UCSD-AML1 (cell line): ENCODE measurements around the gene CDH23.
A peak's percentile ranks its signal among the peaks of the same experiment; 100 is the strongest.

ENCODE experiments used
- DNase-seq: peaks from one replicate; lab custom pipeline; 2025; ENCODE audit not compliant: unreplicated experiment; lab: John Stamatoyannopoulos, UW

Gene CDH23

GRCh38 chr10:71532878-71533277 lies 136.2 kb downstream of the CDH23 start:
- no peak for DNase-seq

- DNase-seq: no peak
Observed at GRCh38 chr10:71533936-71534335, 137.2 kb downstream of the CDH23 start.

GRCh38 chr10:71534568-71535194 lies 138.0 kb downstream of the CDH23 start:
- no peak for DNase-seq

GRCh38 chr10:71536332-71536731 lies 139.6 kb downstream of the CDH23 start:
- DNase-seq: no peak

- DNase-seq: no peak
Observed at GRCh38 chr10:71537125-71537524, 140.4 kb downstream of the CDH23 start.

- no peak for DNase-seq
Observed at GRCh38 chr10:71537681-71538080, 141.0 kb downstream of the CDH23 start.

- DNase-seq: no peak
Observed at GRCh38 chr10:71538608-71539260, 142.0 kb downstream of the CDH23 start.

- no peak for DNase-seq
Observed at GRCh38 chr10:71539442-71540118, 142.9 kb downstream of the CDH23 start.

- no peak for DNase-seq
Observed at GRCh38 chr10:71542478-71542877, 145.8 kb downstream of the CDH23 start.

GRCh38 chr10:71543608-71544170 lies 147.0 kb downstream of the CDH23 start:
- DNase-seq: no peak

GRCh38 chr10:71545001-71545400 lies 148.3 kb downstream of the CDH23 start:
- no peak for DNase-seq

GRCh38 chr10:71546220-71546619 lies 149.5 kb downstream of the CDH23 start:
- DNase-seq: no peak

- no peak for DNase-seq
Observed at GRCh38 chr10:71547312-71547711, 150.6 kb downstream of the CDH23 start.

GRCh38 chr10:71547876-71548846 lies 151.4 kb downstream of the CDH23 start:
- peak; percentile 32 for DNase-seq

- no peak for DNase-seq
Observed at GRCh38 chr10:71549766-71550533, 153.2 kb downstream of the CDH23 start.

GRCh38 chr10:71550628-71551027 lies 153.9 kb downstream of the CDH23 start:
- no peak for DNase-seq

GRCh38 chr10:71551970-71552369 lies 155.2 kb downstream of the CDH23 start:
- no peak for DNase-seq

GRCh38 chr10:71553432-71553831 lies 156.7 kb downstream of the CDH23 start:
- DNase-seq: no peak

- no peak for DNase-seq
Observed at GRCh38 chr10:71554671-71555070, 158.0 kb downstream of the CDH23 start.

GRCh38 chr10:71555087-71555723 lies 158.5 kb downstream of the CDH23 start:
- no peak for DNase-seq
